HG02759 (cell line): ENCODE results near the gene HOXC11.

Experiments used
- ATAC-seq: cut with Tn5 transposase; IDR thresholded peaks from one replicate; pipeline ENCODE4 v1.9.1; 2021; ENCODE audit warnings: mild to moderate bottlenecking, moderate library complexity; ENCODE audit not compliant: unreplicated experiment

HOXC11 gene

GRCh38 chr12:53996240-53997203 is 23.6 kb downstream of the HOXC11 start:
- no peak for ATAC-seq

GRCh38 chr12:53997204-53998109 is 24.5 kb downstream of the HOXC11 start:
- no peak for ATAC-seq

GRCh38 chr12:53998110-53998899 is 25.4 kb downstream of the HOXC11 start:
- no peak for ATAC-seq

GRCh38 chr12:53998900-53999236 is 25.9 kb downstream of the HOXC11 start:
- no peak for ATAC-seq

- ATAC-seq, result no peak
Measured at GRCh38 chr12:53999559-54000115, 26.7 kb downstream of the HOXC11 start.

GRCh38 chr12:54000116-54001114 is 27.5 kb downstream of the HOXC11 start, which contains the start of gene HOXC9:
TSS of gene HOXC9 (plus strand) at chr12:54000161. CDS start at chr12:54000189, 28 bp downstream.
- ATAC-seq, result no peak

- no peak for ATAC-seq
Measured at GRCh38 chr12:54001283-54002187, 28.6 kb downstream of the HOXC11 start.

- ATAC-seq, result no peak
Measured at GRCh38 chr12:54002278-54002914, 29.5 kb downstream of the HOXC11 start.

GRCh38 chr12:54002915-54003389 is 30.0 kb downstream of the HOXC11 start:
- ATAC-seq, result no peak

- no peak for ATAC-seq
Measured at GRCh38 chr12:54003625-54004024, 30.7 kb downstream of the HOXC11 start.

GRCh38 chr12:54004063-54004840 is 31.3 kb downstream of the HOXC11 start:
- no peak for ATAC-seq

GRCh38 chr12:54004841-54005530 is 32.1 kb downstream of the HOXC11 start:
- ATAC-seq, result no peak

- ATAC-seq, result no peak
Measured at GRCh38 chr12:54005531-54005852, 32.6 kb downstream of the HOXC11 start.

- ATAC-seq, result peak; percentile 82
Measured at GRCh38 chr12:54005853-54006558, 33.1 kb downstream of the HOXC11 start.

GRCh38 chr12:54006559-54007220 is 33.8 kb downstream of the HOXC11 start:
- ATAC-seq, result no peak
